Omental fat pad (tissue), 4 donors: ENCODE results near the gene RSRC1. TPM values are rescaled to one million over a fixed set of nuclear protein-coding genes. Genes with fewer than 3 reads are reported as not detected.
"Not testable (repeated sequence)": the region's sequence is repeated elsewhere in the genome, so short reads cannot be mapped to it uniquely, and the experiment has no call there.

ENCODE experiments used
- ATAC-seq: fragments of 150-250 bp; one replicate; pipeline ENCODE4 v1.9.1; 2016; ENCODE audit warnings: mild to moderate bottlenecking, moderate library complexity; ENCODE audit not compliant: low FRiP score
- DNase-seq: peaks from one replicate; pipeline ENCODE4 v3.0.0-alpha.2; 2019; ENCODE audit warnings: low spot score
- CTCF ChIP-seq, 3 donors: fragments of 450-650 bp; IDR thresholded peaks; one replicate each; pipeline ENCODE4 v1.5.1; 2016 to 2017; ENCODE audit warnings: antibody characterized with exemption in 3 of 3, mild to moderate bottlenecking in 3 of 3, moderate library complexity in 2 of 3
- total RNA-seq, 4 donors: library from RNA; depleted of rRNA; stranded (reverse); fragments of >200 nt; gene quantifications; one replicate each; pipeline ENCODE4 v1.1.0, GENCODE V29; 2016

Gene RSRC1
- total RNA-seq, 4 donors from 2014 or later, result 30.7 to 48.9 (median 40.9) TPM

- no peak for ATAC-seq
- no peak for TF ChIP-seq CTCF (IDR thresholded peaks at IDR 0.05)
- DNase-seq, result no peak
Measured at GRCh38 chr3:158532099-158532734, 422.3 kb downstream of the RSRC1 start.

DNA sequence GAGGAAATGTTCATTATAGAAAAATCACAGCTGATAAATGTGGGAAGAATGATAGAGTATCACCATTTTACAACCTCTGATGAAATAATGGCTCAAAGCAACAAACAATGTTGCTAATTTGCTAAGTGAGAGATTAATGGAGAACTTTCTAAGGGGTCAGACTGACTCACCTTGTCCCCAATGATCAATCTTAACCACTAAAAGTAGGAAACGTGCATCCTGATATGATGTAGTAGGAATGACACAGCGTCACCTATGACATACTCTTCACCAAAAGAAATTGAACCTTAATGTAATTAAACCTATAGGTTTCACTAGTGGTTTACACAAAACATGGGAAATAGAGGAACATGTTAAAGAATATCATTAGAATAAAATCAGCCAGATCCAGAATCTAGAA is 426.0 kb downstream of the RSRC1 start:
- DNase-seq (no peak), ATAC-seq (no peak)
- TF ChIP-seq CTCF (IDR thresholded peaks at IDR 0.05), result no peak

DNA sequence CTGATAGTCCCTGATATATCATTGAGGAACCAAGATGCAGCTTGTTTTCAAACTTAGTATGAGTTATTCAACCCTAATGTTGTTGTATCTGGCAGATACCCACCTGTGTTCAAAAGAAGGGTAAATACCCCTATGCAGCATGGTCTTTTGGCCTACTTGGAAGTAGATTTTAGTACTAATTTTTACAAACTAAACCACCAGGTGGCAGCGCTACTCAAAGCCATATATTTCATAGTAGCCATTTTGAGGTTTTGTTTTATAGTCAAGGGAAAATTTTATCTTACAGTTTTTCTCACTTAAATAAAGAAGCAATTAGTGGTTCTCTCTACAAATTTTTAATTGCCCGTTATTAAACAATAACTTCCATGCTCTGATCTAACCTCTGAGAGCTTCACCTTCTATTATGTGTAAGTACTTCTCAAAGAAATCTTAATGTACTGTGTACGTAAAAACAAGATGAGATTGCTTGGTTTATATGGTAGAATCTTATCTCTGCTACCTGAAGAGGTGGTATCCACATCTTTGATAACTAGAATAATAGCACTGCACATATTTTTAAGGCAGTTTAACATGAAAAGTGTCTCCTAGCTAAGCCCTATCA is 429.6 kb downstream of the RSRC1 start:
- no peak for ATAC-seq
- no peak for TF ChIP-seq CTCF (IDR thresholded peaks at IDR 0.05)
- DNase-seq, result peak; percentile 26

DNA sequence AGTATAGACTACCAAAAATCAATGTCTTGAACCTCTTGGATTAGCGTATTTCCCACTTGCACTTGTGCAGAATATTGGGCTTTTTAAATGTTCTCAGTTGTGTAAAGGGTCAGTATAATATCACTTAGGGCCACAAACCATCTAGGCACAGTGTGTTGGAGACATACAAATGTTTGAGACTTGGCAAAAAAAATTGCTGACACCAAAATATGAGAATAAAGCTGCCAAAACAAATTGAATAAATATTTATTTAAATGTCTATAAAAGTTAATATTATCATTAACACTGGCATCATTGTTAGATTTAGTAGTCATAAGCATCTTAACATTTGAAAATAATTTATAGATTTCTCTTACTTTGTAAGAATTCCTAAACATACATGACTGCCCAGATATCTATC is 430.2 kb downstream of the RSRC1 start:
- no peak for TF ChIP-seq CTCF (IDR thresholded peaks at IDR 0.05)
- DNase-seq, result no peak
- ATAC-seq, result no peak

DNA sequence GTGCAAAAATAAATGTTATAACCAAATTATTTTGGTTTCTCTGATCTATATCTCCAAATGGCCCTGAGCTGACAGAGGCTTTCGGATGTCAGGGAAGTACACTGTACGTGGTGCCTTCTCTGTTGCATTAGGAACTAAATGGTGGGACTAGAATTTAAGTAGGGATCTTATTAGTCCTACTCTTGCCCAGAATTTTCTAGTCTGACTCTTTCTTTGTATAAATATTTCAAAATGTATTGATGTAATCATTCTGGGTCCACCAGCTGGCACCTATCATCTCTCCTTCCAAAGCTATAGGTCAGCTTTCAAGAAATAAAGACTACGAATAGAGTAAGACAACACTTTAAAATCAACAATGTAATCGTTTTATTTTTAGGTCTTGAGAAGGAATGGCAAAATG is 438.8 kb downstream of the RSRC1 start:
- no peak for ATAC-seq
- DNase-seq, result no peak
- no peak for TF ChIP-seq CTCF (IDR thresholded peaks at IDR 0.05)

DNA sequence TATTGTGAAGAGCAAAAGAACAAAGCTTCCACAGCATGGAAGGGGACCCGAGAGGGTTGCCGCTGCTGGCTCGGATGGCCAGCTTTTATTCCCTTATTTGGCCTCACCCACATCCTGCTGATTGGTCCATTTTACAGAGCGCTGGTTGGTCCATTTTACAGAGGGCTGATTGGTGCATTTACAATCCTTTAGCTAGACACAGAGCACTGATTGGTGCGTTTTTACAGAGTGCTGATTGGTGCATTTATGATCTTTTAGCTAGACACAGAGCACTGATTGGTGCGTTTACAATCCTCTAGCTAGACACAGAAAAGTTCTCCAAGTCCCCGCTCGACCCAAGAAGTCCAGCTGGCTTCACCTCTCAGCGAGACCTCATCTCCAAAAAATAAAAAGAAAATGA is 440.0 kb downstream of the RSRC1 start:
- not testable (repeated sequence) for ATAC-seq, DNase-seq

DNA sequence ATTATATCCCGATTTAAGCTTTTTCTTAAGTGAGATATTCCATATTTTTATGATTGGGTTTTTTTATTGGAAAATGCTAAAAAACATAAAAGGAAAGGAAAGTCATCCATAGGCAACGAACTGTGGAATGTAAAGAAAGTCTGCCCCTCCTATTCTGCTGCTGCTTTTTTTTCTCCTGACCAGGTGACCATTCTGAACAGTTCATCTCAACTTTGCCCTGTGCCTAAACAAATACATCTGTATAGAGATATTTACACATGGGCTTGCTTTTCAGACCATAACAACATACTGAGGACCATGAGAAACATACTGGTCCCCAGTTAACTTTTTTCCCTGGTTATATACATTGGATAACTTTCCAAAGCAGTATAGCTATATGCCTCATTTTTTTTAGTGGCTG is 442.2 kb downstream of the RSRC1 start:
- TF ChIP-seq CTCF (IDR thresholded peaks at IDR 0.05), result no peak
- DNase-seq (no peak), ATAC-seq (no peak)
